H1 (cell line): ENCODE results near the gene SH3TC2. TPM values are rescaled to one million over a fixed set of nuclear protein-coding genes. Genes with fewer than 3 reads are reported as not detected.

Experiments used
- CTCF ChIA-PET: fragments of 300-600 bp; sonication (Branson Sonifier 250); formaldehyde crosslinking; loops from one replicate; lab custom pipeline; 2021; ENCODE audit not compliant: partially characterized antibody; lab: Charles Lee
- POLR2A ChIA-PET: fragments of 300-600 bp; sonication (Branson Sonifier 250); formaldehyde crosslinking; loops from one replicate; lab custom pipeline; 2021; ENCODE audit warnings: inconsistent platforms; ENCODE audit not compliant: partially characterized antibody; lab: Charles Lee
- DNase-seq, 2 experiments: peaks; one replicate each; pipeline versions ENCODE4 v3.0.0 to v3.0.0-alpha.2; 2010 to 2022; ENCODE audit warnings: low spot score in 2 of 2, low read depth in 1 of 2, mixed read lengths in 1 of 2
- FAIRE-seq: peaks from 2 replicates; lab custom pipeline; 2011; peaks lifted over from hg19 to GRCh38; lab: Jason Lieb, UNC
- H2AFZ ChIP-seq: 2 replicates; pipeline ENCODE4 v1.8.1; 2012; ENCODE audit warnings: low read length, inconsistent platforms
- H2AK5ac ChIP-seq: 2 replicates; pipeline ENCODE4 v1.6.1; 2013; ENCODE audit warnings: low read depth, low read length
- H2BK120ac ChIP-seq: replicated peaks from 2 replicates; pipeline ENCODE3; 2013; ENCODE audit warnings: low read depth, low read length, inconsistent platforms
- H2BK12ac ChIP-seq: 2 replicates; pipeline ENCODE4 v1.6.1; 2013; ENCODE audit warnings: low read depth, low read length
- H2BK15ac ChIP-seq: 2 replicates; pipeline ENCODE4 v1.6.1; 2013; ENCODE audit warnings: low read length
- H2BK20ac ChIP-seq: 2 replicates; pipeline ENCODE4 v1.6.1; 2013; ENCODE audit warnings: low read length
- H2BK5ac ChIP-seq: 2 replicates; pipeline ENCODE4 v1.6.1; 2013; ENCODE audit warnings: low read depth, low read length
- H3K14ac ChIP-seq: 2 replicates; pipeline ENCODE4 v1.6.1; 2013; ENCODE audit warnings: inconsistent platforms; ENCODE audit not compliant: insufficient read length
- H3K18ac ChIP-seq: 2 replicates; pipeline ENCODE4 v1.6.1; 2013; ENCODE audit warnings: low read length; ENCODE audit errors: extremely low read depth
- H3K23ac ChIP-seq: 2 replicates; pipeline ENCODE4 v1.6.1; 2013; ENCODE audit warnings: inconsistent platforms; ENCODE audit not compliant: insufficient read length
- H3K23me2 ChIP-seq: 2 replicates; pipeline ENCODE4 v1.6.1; 2013; ENCODE audit warnings: low read depth, low read length
- H3K27ac ChIP-seq: 2 replicates; pipeline ENCODE4 v1.6.1; 2011; ENCODE audit warnings: low read depth, low read length, inconsistent platforms
- H3K27me3 ChIP-seq, 4 experiments: replicated peaks in 1 of 4; 1 replicate in 1 of 4; 2 replicates in 3 of 4; pipeline versions ENCODE4 v1.6.1 to v1.8.1; 2011 to 2013; ENCODE audit warnings: low read length in 3 of 4, mild to moderate bottlenecking in 3 of 4, inconsistent platforms in 2 of 4, mixed read lengths in 2 of 4, moderate library complexity in 1 of 4; ENCODE audit not compliant: control insufficient read depth in 3 of 4, insufficient read depth in 3 of 4; ENCODE audit errors: extremely low read depth in 1 of 4
- H3K36me3 ChIP-seq, 4 experiments: 2 replicates each; pipeline versions ENCODE4 v1.6.1 to v1.8.1; 2011 to 2013; ENCODE audit warnings: mild to moderate bottlenecking in 4 of 4, low read length in 3 of 4, moderate library complexity in 2 of 4, control low read depth in 1 of 4, inconsistent platforms in 1 of 4; ENCODE audit not compliant: insufficient read depth in 4 of 4, control insufficient read depth in 2 of 4
- H3K4ac ChIP-seq: replicated peaks from 2 replicates; pipeline ENCODE3; 2013; ENCODE audit warnings: low read length, low read depth, mixed read lengths, inconsistent platforms; ENCODE audit not compliant: insufficient read length
- H3K4me1 ChIP-seq, 4 experiments: replicated peaks in 1 of 4; 1 replicate in 1 of 4; 2 replicates in 3 of 4; pipeline versions ENCODE4 v1.6.1 to v1.8.1; 2011 to 2013; ENCODE audit warnings: low read length in 3 of 4, inconsistent platforms in 2 of 4, mixed read lengths in 1 of 4; ENCODE audit not compliant: insufficient read depth in 4 of 4, control insufficient read depth in 3 of 4
- H3K4me2 ChIP-seq, 2 experiments: 2 replicates each; pipeline versions ENCODE4 v1.6.1 to v1.8.1; 2011 to 2013; ENCODE audit warnings: low read depth in 2 of 2, low read length in 2 of 2, control low read depth in 1 of 2, inconsistent platforms in 1 of 2, mild to moderate bottlenecking in 1 of 2; ENCODE audit not compliant: insufficient read depth in 1 of 2
- H3K4me3 ChIP-seq, 4 experiments: fragments of 200-600, 300-600 bp in 1 of 4; sonication (generic), shearing (Covaris generic), sonication (Bioruptor Twin) in 1 of 4; 2 replicates each; pipeline versions ENCODE4 v1.5.1 to v1.8.1; 2011 to 2016; ENCODE audit warnings: low read length in 4 of 4, low read depth in 3 of 4, control low read depth in 2 of 4, inconsistent platforms in 2 of 4, mild to moderate bottlenecking in 2 of 4, mixed read lengths in 1 of 4, moderate library complexity in 1 of 4; ENCODE audit not compliant: insufficient read depth in 2 of 4; ENCODE audit errors: extremely low read depth in 1 of 4
- H3K56ac ChIP-seq: replicated peaks from 2 replicates; pipeline ENCODE3; 2013; ENCODE audit warnings: low read depth, mild to moderate bottlenecking, mixed read lengths, low read length, inconsistent platforms; ENCODE audit not compliant: insufficient read length
- H3K79me1 ChIP-seq: 2 replicates; pipeline ENCODE4 v1.6.1; 2013; ENCODE audit warnings: low read depth, low read length, control low read depth
- H3K79me2 ChIP-seq, 2 experiments: 2 replicates each; pipeline versions ENCODE4 v1.6.1 to v1.8.1; 2012 to 2013; ENCODE audit warnings: low read length in 2 of 2, mild to moderate bottlenecking in 2 of 2, inconsistent platforms in 1 of 2; ENCODE audit not compliant: insufficient read depth in 2 of 2, control insufficient read depth in 1 of 2
- H3K9ac ChIP-seq, 4 experiments: replicated peaks in 1 of 4; 1 replicate in 1 of 4; 2 replicates in 3 of 4; pipeline versions ENCODE4 v1.6.1 to v1.8.1; 2011 to 2013; ENCODE audit warnings: low read depth in 3 of 4, low read length in 3 of 4, control low read depth in 2 of 4, mild to moderate bottlenecking in 2 of 4, moderate library complexity in 2 of 4, inconsistent platforms in 1 of 4; ENCODE audit errors: extremely low read depth in 1 of 4
- H3K9me3 ChIP-seq, 2 experiments: 2 replicates each; pipeline versions ENCODE4 v1.6.1 to v1.8.1; 2012 to 2013; ENCODE audit warnings: mild to moderate bottlenecking in 2 of 2, moderate library complexity in 2 of 2, control low read depth in 1 of 2, inconsistent platforms in 1 of 2, low read depth in 1 of 2, low read length in 1 of 2, mixed read lengths in 1 of 2; ENCODE audit not compliant: insufficient read depth in 2 of 2
- H4K20me1 ChIP-seq, 2 experiments: replicated peaks in 1 of 2; 2 replicates each; pipeline versions ENCODE3 to v1.8.1; 2011 to 2013; ENCODE audit warnings: inconsistent platforms in 2 of 2, low read length in 2 of 2, mild to moderate bottlenecking in 1 of 2; ENCODE audit not compliant: insufficient read depth in 2 of 2, control insufficient read depth in 1 of 2
- H4K5ac ChIP-seq: 2 replicates; pipeline ENCODE4 v1.6.1; 2013; ENCODE audit warnings: low read length, low read depth, mixed read lengths, inconsistent platforms; ENCODE audit not compliant: insufficient read length
- H4K8ac ChIP-seq: 2 replicates; pipeline ENCODE4 v1.8.0; 2013; ENCODE audit warnings: mild to moderate bottlenecking, moderate library complexity, low read length, inconsistent platforms; ENCODE audit not compliant: insufficient read depth; ENCODE audit errors: extremely low read depth
- H4K91ac ChIP-seq: replicated peaks from 2 replicates; pipeline ENCODE3; 2013; ENCODE audit warnings: low read length, mixed read lengths, inconsistent platforms; ENCODE audit not compliant: insufficient read length
- CBX5 ChIP-seq: fragments of 300-800, 300-1000 bp; sonication (generic); IDR thresholded peaks from 2 replicates; pipeline ENCODE4 v1.7.1; 2016; ENCODE audit warnings: antibody characterized with exemption, low read length, low read depth
- POLR2A ChIP-seq, 2 experiments: IDR thresholded peaks; 1 replicate in 1 of 2; 2 replicates in 1 of 2; pipeline ENCODE4 v1.6.1; 2011; ENCODE audit warnings: low read depth in 2 of 2, low read length in 2 of 2, mild to moderate bottlenecking in 2 of 2; ENCODE audit errors: control extremely low read depth in 1 of 2
- WGBS, 2 experiments: shearing (Covaris generic) in 1 of 2; methylation state at CpG; one replicate each; pipeline versions ENCODE4 v1.1.6 to v1.1.7; 2013 to 2015; ENCODE audit warnings: low lambda C conversion rate in 2 of 2, mixed read lengths in 2 of 2, inconsistent platforms in 1 of 2, low coverage in 1 of 2, missing lambda C conversion rate in 1 of 2; ENCODE audit not compliant: insufficient replicate concordance in 2 of 2, insufficient coverage in 1 of 2, insufficient read length in 1 of 2; ENCODE audit errors: extremely low coverage in 1 of 2, missing lambda C conversion rate in 1 of 2; 5-methylcytosine and 5-hydroxymethylcytosine counted together
- polyA plus RNA-seq, 7 experiments: library from polyadenylated mRNA; depleted of rRNA in 3 of 7; stranded (reverse) in 5 of 7; unstranded in 2 of 7; fragments of >200 nt in 5 of 7; fragments of 200-250 nt in 2 of 7; gene quantifications; 1 replicate in 5 of 7; 2 replicates in 1 of 7; 4 replicates in 1 of 7; pipeline versions ENCODE4 v1.2.1 to v1.2.3, GENCODE V29; 2011 to 2013; ENCODE audit warnings: missing spikeins in 2 of 7, mixed read lengths in 2 of 7
- total RNA-seq: library from RNA; stranded (reverse); fragmentation: NEBNext Ultra II Directional; extraction: Animal tissue kit (Norgen Biotek cat#: 25700); gene quantifications from 2 replicates; pipeline ENCODE4 v1.2.1, GENCODE V29; 2021

SH3TC2 gene
- total and polyA plus RNA-seq, 2 of the 8 experiments (the other 6 are each of a cell fraction or from before 2014, with no cell fraction given), result 0.11 to 0.80 TPM

GRCh38 chr5:149015126-149015525 lies 47.7 kb downstream of the SH3TC2 start:
- Histone ChIP-seq H3K9me3 (no peaks in the 10 kb centered on the region), H2BK15ac (no peak overlapping the region), H2BK120ac (no peak overlapping the region), H3K79me2 (no peaks in the 10 kb centered on the region), H2BK20ac (no peak overlapping the region), H2BK12ac (no peak overlapping the region), H3K4ac (no peak overlapping the region), H3K36me3 (no peaks in the 10 kb centered on the region), H3K23me2 (no peaks in the 10 kb centered on the region), H3K4me2 (no peak overlapping the region), H4K8ac (no peak overlapping the region), H3K79me1 (no peaks in the 10 kb centered on the region), H3K56ac (no peak overlapping the region), H3K18ac (no peak overlapping the region), H4K5ac (no peak overlapping the region), H3K9ac (no peak overlapping the region), H3K4me3 (no peak overlapping the region), H2BK5ac (no peak overlapping the region), H4K20me1 (no peaks in the 10 kb centered on the region), H3K14ac (no peak overlapping the region), H2AK5ac (no peak overlapping the region), H3K27ac (no peak overlapping the region), H4K91ac (no peak overlapping the region), H3K23ac (no peak overlapping the region), H3K27me3 (no peaks in the 10 kb centered on the region), H3K4me1 (no peaks in the 10 kb centered on the region), H2AFZ (no peak overlapping the region)
- DNase-seq (no peak), FAIRE-seq (no peak)
- TF ChIP-seq CBX5 (no peak), POLR2A (IDR thresholded peaks at IDR 0.05; ENCODE audit: control extremely low read depth in 1 of 2, low read depth in 2 of 2, low read length in 2 of 2) (no peak)
- CTCF ChIA-PET, result interaction anchor here (1.9 to 3.6 kb wide), 2 partner anchors 57 to 284 kb away, joined by 4 to 14 read pairs; no protein-coding TSS in a partner anchor
- POLR2A ChIA-PET, result no interaction called here
- WGBS, 2 experiments, result 86% methylated on average over 1 of the region's 1 CpG; no CpG with 5 or more reads in 1 of the 2 experiments
